Endothelial cell of umbilical vein (primary cell): ENCODE results near the gene BSPRY.

ENCODE experiments used
- CTCF ChIP-seq, 2 donors: IDR thresholded peaks; 1 replicate in 1 of 2; 2 replicates in 1 of 2; pipeline ENCODE4 v1.5.1; 2011; ENCODE audit warnings: low read length in 2 of 2, mild to moderate bottlenecking in 2 of 2, moderate library complexity in 2 of 2, control low read depth in 1 of 2, inconsistent platforms in 1 of 2, low read depth in 1 of 2; ENCODE audit not compliant: insufficient read depth in 1 of 2; ENCODE audit errors: extremely low read depth in 1 of 2
- MAX ChIP-seq: IDR thresholded peaks from 2 replicates; pipeline ENCODE4 v1.6.1; 2011; ENCODE audit not compliant: insufficient read depth, insufficient read length
- POLR2A ChIP-seq: IDR thresholded peaks from 2 replicates; pipeline ENCODE4 v1.6.1; 2012; ENCODE audit warnings: low read depth, mild to moderate bottlenecking, control low read depth, low read length
- POLR2AphosphoS5 ChIP-seq: IDR thresholded peaks from 2 replicates; pipeline ENCODE4 v1.6.1; 2012; ENCODE audit warnings: low read depth, mild to moderate bottlenecking, control low read depth, low read length, moderate library complexity; ENCODE audit not compliant: insufficient read depth

- TF ChIP-seq CTCF (IDR thresholded peaks at IDR 0.05; ENCODE audit: extremely low read depth in 1 of 2, insufficient read depth in 1 of 2, low read depth in 1 of 2, low read length in 2 of 2) (no peak), POLR2A (no peak), MAX (no peak), POLR2AphosphoS5 (no peak)
Observed at GRCh38 chr9:113317777-113318176, 31.6 kb upstream of the BSPRY start.
